GM23338 (cell line): ENCODE data around the gene CNOT8. TPM values are rescaled to one million over a fixed set of nuclear protein-coding genes. Genes with fewer than 3 reads are reported as not detected.

Experiments used
- ATAC-seq: fragments of 200-7000 bp; cut with Tn5 transposase; 3 replicates; pipeline ENCODE4 v1.9.1; 2020
- DNase-seq: peaks from one replicate; pipeline ENCODE4 v3.0.0-alpha.2; 2015; ENCODE audit warnings: low spot score
- H2AFZ ChIP-seq: fragments of 200-600 bp; sonication (generic); 2 replicates; pipeline ENCODE4 v1.8.0; 2016; ENCODE audit warnings: antibody characterized with exemption, mild to moderate bottlenecking, moderate library complexity
- H3F3A ChIP-seq: fragments of 200-600 bp; sonication (generic); replicated peaks from 2 replicates; pipeline ENCODE4 v1.8.0; 2017; ENCODE audit warnings: antibody characterized with exemption, mixed run types, low read depth
- H3K27ac ChIP-seq: fragments of 200-600 bp; sonication (generic); 2 replicates; pipeline ENCODE4 v1.6.1; 2016; ENCODE audit warnings: low read depth
- H3K27me3 ChIP-seq: fragments of 200-600 bp; sonication (generic); 2 replicates; pipeline ENCODE4 v1.8.0; 2016; ENCODE audit warnings: mild to moderate bottlenecking, mixed run types, moderate library complexity; ENCODE audit not compliant: insufficient read depth
- H3K36me3 ChIP-seq: fragments of 200-600 bp; sonication (generic); 2 replicates; pipeline ENCODE4 v1.8.0; 2016; ENCODE audit warnings: mild to moderate bottlenecking; ENCODE audit not compliant: insufficient read depth
- H3K4me1 ChIP-seq: fragments of 200-600 bp; sonication (generic); 2 replicates; pipeline ENCODE4 v1.8.0; 2016; ENCODE audit warnings: mild to moderate bottlenecking, moderate library complexity; ENCODE audit not compliant: insufficient read depth
- H3K4me2 ChIP-seq: fragments of 200-600 bp; sonication (generic); 2 replicates; pipeline ENCODE4 v1.7.1; 2017; ENCODE audit warnings: mixed run types
- H3K4me3 ChIP-seq: fragments of 200-600 bp; sonication (generic); 2 replicates; pipeline ENCODE4 v1.6.1; 2016; ENCODE audit warnings: mixed run types
- H3K79me2 ChIP-seq: fragments of 200-600 bp; sonication (generic); replicated peaks from 2 replicates; pipeline ENCODE4 v1.8.0; 2017; ENCODE audit warnings: mild to moderate bottlenecking; ENCODE audit not compliant: insufficient read depth
- H3K9me2 ChIP-seq: fragments of 200-600 bp; sonication (generic); 2 replicates; pipeline ENCODE4 v1.8.0; 2017; ENCODE audit not compliant: insufficient read depth
- H4K20me1 ChIP-seq: fragments of 200-600 bp; sonication (generic); replicated peaks from 2 replicates; pipeline ENCODE4 v1.8.0; 2017; ENCODE audit warnings: mild to moderate bottlenecking; ENCODE audit not compliant: insufficient read depth
- H3K27ac Mint-ChIP-seq: 2 replicates; pipeline ENCODE4 v1.8.0; 2020; ENCODE audit warnings: inconsistent platforms, mild to moderate bottlenecking, moderate library complexity, mixed read lengths
- H3K27me3 Mint-ChIP-seq: 3 replicates; pipeline ENCODE4 v1.8.0; 2022; ENCODE audit warnings: low read depth, mild to moderate bottlenecking, moderate library complexity, mixed read lengths, inconsistent platforms; ENCODE audit not compliant: insufficient read depth, poor library complexity
- H3K36me3 Mint-ChIP-seq: 3 replicates; pipeline ENCODE4 v1.8.0; 2021; ENCODE audit warnings: low read depth, mild to moderate bottlenecking, inconsistent platforms, moderate library complexity, mixed read lengths
- H3K4me1 Mint-ChIP-seq: 3 replicates; pipeline ENCODE4 v1.8.0; 2020; ENCODE audit warnings: mild to moderate bottlenecking, inconsistent platforms, mixed read lengths
- H3K4me3 Mint-ChIP-seq: 3 replicates; pipeline ENCODE4 v1.8.0; 2021; ENCODE audit warnings: moderate library complexity, mild to moderate bottlenecking, inconsistent platforms, mixed read lengths
- H3K9me3 Mint-ChIP-seq: 3 replicates; pipeline ENCODE4 v1.8.0; 2020; ENCODE audit warnings: moderate library complexity, mild to moderate bottlenecking, inconsistent platforms, mixed read lengths
- EZH2 ChIP-seq: fragments of 200-600 bp; sonication (generic); IDR thresholded peaks from one replicate; pipeline ENCODE4 v1.8.0; 2017; ENCODE audit warnings: antibody characterized with exemption, mild to moderate bottlenecking, low read depth; ENCODE audit not compliant: unreplicated experiment
- JUNB ChIP-seq: IDR thresholded peaks from one replicate; pipeline ENCODE4 v1.6.1; 2016; ENCODE audit warnings: antibody characterized with exemption; ENCODE audit not compliant: unreplicated experiment
- REST ChIP-seq: IDR thresholded peaks from one replicate; pipeline ENCODE4 v1.6.1; 2018; ENCODE audit warnings: antibody characterized with exemption; ENCODE audit not compliant: unreplicated experiment
- STAT1 ChIP-seq: IDR thresholded peaks from one replicate; pipeline ENCODE4 v1.6.1; 2016; ENCODE audit warnings: antibody characterized with exemption; ENCODE audit not compliant: unreplicated experiment
- ZNF331 ChIP-seq: fragments of 250-450 bp; sonication (Bioruptor Pico); IDR thresholded peaks from 2 replicates; pipeline ENCODE4 v1.5.0; 2020; ENCODE audit warnings: low read depth, mild to moderate bottlenecking, moderate library complexity
- polyA plus RNA-seq: library from polyadenylated mRNA; unstranded; fragments of >200 nt; fragmentation: Nextera tagmentation; extraction: Ambion mirVana; gene quantifications from 2 replicates; pipeline ENCODE4 v1.2.1, GENCODE V29; 2016
- total RNA-seq: library from RNA; depleted of rRNA; stranded (reverse); fragments of >200 nt; shearing (Covaris generic); gene quantifications from 2 replicates; pipeline ENCODE4 v1.2.3, GENCODE V29; 2014
- TF ChIP-seq, protein P1 (sequence below): fragments of 250-450 bp; sonication (Bioruptor Pico); IDR thresholded peaks from 2 replicates; pipeline ENCODE4 v1.5.0; 2020; ENCODE audit warnings: mild to moderate bottlenecking, moderate library complexity

CNOT8 gene
- total and polyA plus RNA-seq, 2 experiments from 2014 or later, result 31.2 to 77.7 TPM

- Histone ChIP-seq H3K4me3 (no peak overlapping the region), H3K36me3 (peaks cover 52% of the 10 kb centered on the region), H3F3A (0 out of 2 replicates have a peak, but pooled peaks cover 5% of the 10 kb centered on the region), H3K9me2 (no peaks in the 10 kb centered on the region), H3K27me3 (no peaks in the 10 kb centered on the region), H3K4me2 (no peak overlapping the region), H3K27ac (no peak overlapping the region), H3K4me1 (no peaks in the 10 kb centered on the region), H2AFZ (no peak overlapping the region), H4K20me1 (peaks cover 2% of the 10 kb centered on the region; the same call in 1 of the 2 replicates), H3K79me2 (peaks cover 2% of the 10 kb centered on the region; the same call in 1 of the 2 replicates)
- Mint-ChIP-seq H3K9me3 (no peaks in the 10 kb centered on the region), H3K4me3 (no peak overlapping the region), H3K4me1 (no peaks in the 10 kb centered on the region), H3K36me3 (peaks cover 70% of the 10 kb centered on the region), H3K27ac (no peak overlapping the region), H3K27me3 (no peaks in the 10 kb centered on the region)
- no peak for TF ChIP-seq EZH2
- no peak for TF ChIP-seq STAT1
- TF ChIP-seq ZNF331 (CRISPR knock-in tag), result no peak
- TF ChIP-seq, protein P1, sequence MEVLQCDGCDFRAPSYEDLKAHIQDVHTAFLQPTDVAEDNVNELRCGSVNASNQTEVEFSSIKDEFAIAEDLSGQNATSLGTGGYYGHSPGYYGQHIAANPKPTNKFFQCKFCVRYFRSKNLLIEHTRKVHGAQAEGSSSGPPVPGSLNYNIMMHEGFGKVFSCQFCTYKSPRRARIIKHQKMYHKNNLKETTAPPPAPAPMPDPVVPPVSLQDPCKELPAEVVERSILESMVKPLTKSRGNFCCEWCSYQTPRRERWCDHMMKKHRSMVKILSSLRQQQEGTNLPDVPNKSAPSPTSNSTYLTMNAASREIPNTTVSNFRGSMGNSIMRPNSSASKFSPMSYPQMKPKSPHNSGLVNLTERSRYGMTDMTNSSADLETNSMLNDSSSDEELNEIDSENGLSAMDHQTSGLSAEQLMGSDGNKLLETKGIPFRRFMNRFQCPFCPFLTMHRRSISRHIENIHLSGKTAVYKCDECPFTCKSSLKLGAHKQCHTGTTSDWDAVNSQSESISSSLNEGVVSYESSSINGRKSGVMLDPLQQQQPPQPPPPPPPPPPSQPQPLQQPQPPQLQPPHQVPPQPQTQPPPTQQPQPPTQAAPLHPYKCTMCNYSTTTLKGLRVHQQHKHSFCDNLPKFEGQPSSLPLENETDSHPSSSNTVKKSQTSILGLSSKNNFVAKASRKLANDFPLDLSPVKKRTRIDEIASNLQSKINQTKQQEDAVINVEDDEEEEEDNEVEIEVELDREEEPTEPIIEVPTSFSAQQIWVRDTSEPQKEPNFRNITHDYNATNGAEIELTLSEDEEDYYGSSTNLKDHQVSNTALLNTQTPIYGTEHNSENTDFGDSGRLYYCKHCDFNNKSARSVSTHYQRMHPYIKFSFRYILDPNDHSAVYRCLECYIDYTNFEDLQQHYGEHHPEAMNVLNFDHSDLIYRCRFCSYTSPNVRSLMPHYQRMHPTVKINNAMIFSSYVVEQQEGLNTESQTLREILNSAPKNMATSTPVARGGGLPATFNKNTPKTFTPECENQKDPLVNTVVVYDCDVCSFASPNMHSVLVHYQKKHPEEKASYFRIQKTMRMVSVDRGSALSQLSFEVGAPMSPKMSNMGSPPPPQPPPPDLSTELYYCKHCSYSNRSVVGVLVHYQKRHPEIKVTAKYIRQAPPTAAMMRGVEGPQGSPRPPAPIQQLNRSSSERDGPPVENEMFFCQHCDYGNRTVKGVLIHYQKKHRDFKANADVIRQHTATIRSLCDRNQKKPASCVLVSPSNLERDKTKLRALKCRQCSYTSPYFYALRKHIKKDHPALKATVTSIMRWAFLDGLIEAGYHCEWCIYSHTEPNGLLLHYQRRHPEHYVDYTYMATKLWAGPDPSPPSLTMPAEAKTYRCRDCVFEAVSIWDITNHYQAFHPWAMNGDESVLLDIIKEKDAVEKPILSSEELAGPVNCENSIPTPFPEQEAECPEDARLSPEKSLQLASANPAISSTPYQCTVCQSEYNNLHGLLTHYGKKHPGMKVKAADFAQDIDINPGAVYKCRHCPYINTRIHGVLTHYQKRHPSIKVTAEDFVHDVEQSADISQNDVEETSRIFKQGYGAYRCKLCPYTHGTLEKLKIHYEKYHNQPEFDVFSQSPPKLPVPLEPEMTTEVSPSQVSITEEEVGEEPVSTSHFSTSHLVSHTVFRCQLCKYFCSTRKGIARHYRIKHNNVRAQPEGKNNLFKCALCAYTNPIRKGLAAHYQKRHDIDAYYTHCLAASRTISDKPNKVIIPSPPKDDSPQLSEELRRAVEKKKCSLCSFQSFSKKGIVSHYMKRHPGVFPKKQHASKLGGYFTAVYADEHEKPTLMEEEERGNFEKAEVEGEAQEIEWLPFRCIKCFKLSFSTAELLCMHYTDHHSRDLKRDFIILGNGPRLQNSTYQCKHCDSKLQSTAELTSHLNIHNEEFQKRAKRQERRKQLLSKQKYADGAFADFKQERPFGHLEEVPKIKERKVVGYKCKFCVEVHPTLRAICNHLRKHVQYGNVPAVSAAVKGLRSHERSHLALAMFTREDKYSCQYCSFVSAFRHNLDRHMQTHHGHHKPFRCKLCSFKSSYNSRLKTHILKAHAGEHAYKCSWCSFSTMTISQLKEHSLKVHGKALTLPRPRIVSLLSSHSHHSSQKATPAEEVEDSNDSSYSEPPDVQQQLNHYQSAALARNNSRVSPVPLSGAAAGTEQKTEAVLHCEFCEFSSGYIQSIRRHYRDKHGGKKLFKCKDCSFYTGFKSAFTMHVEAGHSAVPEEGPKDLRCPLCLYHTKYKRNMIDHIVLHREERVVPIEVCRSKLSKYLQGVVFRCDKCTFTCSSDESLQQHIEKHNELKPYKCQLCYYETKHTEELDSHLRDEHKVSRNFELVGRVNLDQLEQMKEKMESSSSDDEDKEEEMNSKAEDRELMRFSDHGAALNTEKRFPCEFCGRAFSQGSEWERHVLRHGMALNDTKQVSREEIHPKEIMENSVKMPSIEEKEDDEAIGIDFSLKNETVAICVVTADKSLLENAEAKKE (CRISPR knock-in tag), result no peak
- no peak for TF ChIP-seq JUNB
- no peak for TF ChIP-seq REST
- DNase-seq, result no peak
- no peak for ATAC-seq
These were observed 13.3 kb downstream of the CNOT8 start for GRCh38 chr5:154871734-154872133.
